ENCODE measurements around the gene CTSO. TPM values are rescaled to one million over a fixed set of nuclear protein-coding genes. Genes with fewer than 3 reads are reported as not detected.

The CTSO gene
- total and polyA plus RNA-seq, 8 donors, result 1.2 to 41.7 (median 5.7) TPM

DNA sequence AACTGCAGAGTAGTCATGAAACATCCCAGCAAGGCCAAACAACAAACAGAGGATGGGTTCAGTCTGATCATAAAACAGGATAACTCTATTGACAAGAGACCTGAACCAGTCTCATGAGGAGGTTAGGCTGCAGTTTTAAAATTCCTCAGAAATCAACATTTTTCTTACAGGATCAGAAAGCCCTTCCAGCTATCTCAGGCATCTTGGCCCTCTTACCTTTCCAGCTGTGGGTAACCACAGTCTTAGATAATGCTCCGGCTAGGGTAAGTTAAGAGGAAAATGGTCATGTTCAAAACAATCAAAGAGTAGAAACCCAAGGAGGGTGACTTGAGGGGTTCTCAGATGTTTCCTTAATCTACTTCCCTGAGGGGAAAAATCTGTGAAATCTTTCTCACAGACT lies 5.1 kb downstream of the CTSO start:
- no peaks in the 10 kb centered on the region for H3K36me3 ChIP-seq
- TF ChIP-seq EP300 (IDR thresholded peaks at IDR 0.05) (no peak), POLR2A (IDR thresholded peaks at IDR 0.05) (no peak), POLR2AphosphoS5 (IDR thresholded peaks at IDR 0.05) (no peak)
- TF ChIP-seq, protein P1, sequence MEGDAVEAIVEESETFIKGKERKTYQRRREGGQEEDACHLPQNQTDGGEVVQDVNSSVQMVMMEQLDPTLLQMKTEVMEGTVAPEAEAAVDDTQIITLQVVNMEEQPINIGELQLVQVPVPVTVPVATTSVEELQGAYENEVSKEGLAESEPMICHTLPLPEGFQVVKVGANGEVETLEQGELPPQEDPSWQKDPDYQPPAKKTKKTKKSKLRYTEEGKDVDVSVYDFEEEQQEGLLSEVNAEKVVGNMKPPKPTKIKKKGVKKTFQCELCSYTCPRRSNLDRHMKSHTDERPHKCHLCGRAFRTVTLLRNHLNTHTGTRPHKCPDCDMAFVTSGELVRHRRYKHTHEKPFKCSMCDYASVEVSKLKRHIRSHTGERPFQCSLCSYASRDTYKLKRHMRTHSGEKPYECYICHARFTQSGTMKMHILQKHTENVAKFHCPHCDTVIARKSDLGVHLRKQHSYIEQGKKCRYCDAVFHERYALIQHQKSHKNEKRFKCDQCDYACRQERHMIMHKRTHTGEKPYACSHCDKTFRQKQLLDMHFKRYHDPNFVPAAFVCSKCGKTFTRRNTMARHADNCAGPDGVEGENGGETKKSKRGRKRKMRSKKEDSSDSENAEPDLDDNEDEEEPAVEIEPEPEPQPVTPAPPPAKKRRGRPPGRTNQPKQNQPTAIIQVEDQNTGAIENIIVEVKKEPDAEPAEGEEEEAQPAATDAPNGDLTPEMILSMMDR (IDR thresholded peaks at IDR 0.05), result no peak
- H3K9me3 ChIP-seq, result no peaks in the 10 kb centered on the region
- H3K4me3 ChIP-seq, result no peak overlapping the region
- intact Hi-C loops (cut with DNase I; ENCODE audit: low total_unique reads), result loop anchor here (5.0 kb wide), 1 partner anchor 136 kb away; no protein-coding TSS in a partner anchor
- 32 to 65% (median 55%) methylated on average over 1 of the region's 1 CpG for WGBS, 5 donors
- no peak for DNase-seq
- H3K4me1 ChIP-seq, result peaks cover 0 to 16% (median 8%) of the 10 kb centered on the region in 4 donors
- H3K27me3 ChIP-seq, result no peaks in the 10 kb centered on the region
- no peak overlapping the region for H3K27ac ChIP-seq

DNA sequence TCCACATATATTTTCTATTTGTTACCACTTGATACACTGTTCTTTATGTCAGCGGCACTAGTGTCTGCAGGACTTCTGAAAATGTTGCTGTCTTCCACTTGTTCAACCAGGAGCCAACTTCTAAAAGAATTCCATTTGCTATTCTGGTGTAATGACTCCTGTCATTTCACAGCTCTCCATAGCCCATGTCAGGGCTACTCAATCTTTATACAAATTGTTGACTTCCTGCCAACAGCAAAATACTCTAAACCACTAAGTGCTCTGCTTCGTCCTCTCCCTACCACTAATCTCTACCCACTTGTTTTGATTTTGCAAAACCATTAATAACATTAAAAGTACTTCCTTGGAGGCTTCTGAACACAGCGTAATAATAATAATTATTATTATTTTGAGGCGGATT lies 7.2 kb downstream of the CTSO start:
- no peak for DNase-seq
- TF ChIP-seq POLR2A (IDR thresholded peaks at IDR 0.05), result no peak
- TF ChIP-seq EP300 (IDR thresholded peaks at IDR 0.05), result no peak
- TF ChIP-seq POLR2AphosphoS5 (IDR thresholded peaks at IDR 0.05), result no peak
- TF ChIP-seq, protein P1 (IDR thresholded peaks at IDR 0.05), result no peak
- intact Hi-C loops (cut with DNase I; ENCODE audit: low total_unique reads), result loop anchor here (5.0 kb wide), 1 partner anchor 134 kb away; no protein-coding TSS in a partner anchor
- 43 to 55% (median 48%) methylated on average over 4 of the region's 4 CpGs for WGBS, 5 donors
- peaks cover 0 to 11% (median 4%) of the 10 kb centered on the region in 4 donors for H3K4me1 ChIP-seq
- H3K27me3 ChIP-seq, result no peaks in the 10 kb centered on the region
- no peaks in the 10 kb centered on the region for H3K9me3 ChIP-seq
- no peak overlapping the region for H3K4me3 ChIP-seq
- peaks cover 0 to 7% (median 7%) of the 10 kb centered on the region in 4 donors for H3K36me3 ChIP-seq
- no peak overlapping the region for H3K27ac ChIP-seq

DNA sequence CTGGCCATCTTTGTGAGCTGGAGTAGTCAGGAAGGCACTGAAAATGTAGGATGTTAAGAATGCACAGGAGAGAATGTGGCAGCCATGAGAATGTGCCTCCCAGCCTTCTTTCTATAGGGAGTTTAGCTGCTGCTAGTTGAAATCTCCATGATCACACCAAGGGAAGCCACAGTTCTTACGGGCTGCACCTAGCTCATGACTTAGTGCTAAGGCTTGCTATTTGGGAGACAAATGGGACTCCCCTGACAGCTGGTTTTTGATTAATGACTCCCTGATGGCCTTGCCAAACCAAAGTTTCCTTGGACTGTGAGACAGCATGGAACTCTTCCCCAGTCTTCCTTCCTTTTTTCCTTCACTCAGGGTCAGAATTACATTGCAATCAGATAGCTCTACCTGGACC lies 9.2 kb downstream of the CTSO start:
- H3K27ac ChIP-seq, result no peak overlapping the region
- intact Hi-C loops (cut with DNase I; ENCODE audit: low total_unique reads), result no loop called here
- DNase-seq, result no peak
- no peak for TF ChIP-seq POLR2A (IDR thresholded peaks at IDR 0.05)
- TF ChIP-seq EP300 (IDR thresholded peaks at IDR 0.05), result no peak
- TF ChIP-seq POLR2AphosphoS5 (IDR thresholded peaks at IDR 0.05), result no peak
- TF ChIP-seq, protein P1 (IDR thresholded peaks at IDR 0.05), result no peak
- 57 to 86% (median 80%) methylated on average over 1 of the region's 1 CpG for WGBS, 5 donors
- peaks cover 0 to 26% (median 24%) of the 10 kb centered on the region in 4 donors for H3K36me3 ChIP-seq
- H3K4me3 ChIP-seq, result no peak overlapping the region
- no peaks in the 10 kb centered on the region for H3K9me3 ChIP-seq
- H3K27me3 ChIP-seq, result no peaks in the 10 kb centered on the region
- peaks cover 0 to 11% (median 4%) of the 10 kb centered on the region in 4 donors for H3K4me1 ChIP-seq

DNA sequence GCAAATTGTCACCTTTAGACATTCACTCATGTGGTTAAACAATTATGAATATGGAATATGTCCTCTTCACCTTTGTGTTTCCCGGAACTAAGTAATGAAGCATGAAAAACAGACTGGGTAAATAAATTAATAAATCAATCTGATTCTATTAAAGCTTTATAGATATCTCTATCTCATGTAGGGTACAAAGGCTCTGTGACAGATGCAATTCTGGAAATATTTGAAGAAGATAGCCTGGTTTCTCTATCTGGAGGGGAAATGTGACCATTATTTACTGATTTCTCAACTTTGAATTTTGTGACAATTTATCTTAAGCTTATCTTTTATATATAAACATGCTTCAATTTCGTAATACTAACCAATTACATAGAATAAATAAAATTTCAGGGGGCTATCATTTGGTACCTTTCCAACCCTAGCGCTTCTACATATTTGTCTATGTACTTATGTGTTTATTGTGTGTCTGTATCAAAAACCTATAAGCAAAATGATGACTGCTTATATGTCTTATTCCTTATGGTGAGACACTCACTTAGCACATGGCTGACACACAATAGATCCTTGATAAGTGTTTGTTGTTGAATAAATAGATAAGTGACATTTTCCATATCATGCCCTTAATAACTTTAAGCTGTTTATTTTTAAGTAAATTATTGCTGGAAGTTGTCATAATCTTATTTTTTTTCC lies 9.9 kb downstream of the CTSO start:
- no peak for DNase-seq
- no peak overlapping the region for H3K4me3 ChIP-seq
- intact Hi-C loops (cut with DNase I; ENCODE audit: low total_unique reads), result no loop called here
- H3K4me1 ChIP-seq, result peaks cover 0 to 11% (median 4%) of the 10 kb centered on the region in 4 donors
- H3K36me3 ChIP-seq, result peaks cover 0 to 34% (median 31%) of the 10 kb centered on the region in 4 donors
- TF ChIP-seq POLR2A (IDR thresholded peaks at IDR 0.05) (no peak), POLR2AphosphoS5 (IDR thresholded peaks at IDR 0.05) (no peak), EP300 (IDR thresholded peaks at IDR 0.05) (no peak)
- no peaks in the 10 kb centered on the region for H3K9me3 ChIP-seq
- no peaks in the 10 kb centered on the region for H3K27me3 ChIP-seq
- no peak overlapping the region for H3K27ac ChIP-seq
- 28 to 58% (median 43%) methylated on average over 3 of the region's 3 CpGs for WGBS, 5 donors

DNA sequence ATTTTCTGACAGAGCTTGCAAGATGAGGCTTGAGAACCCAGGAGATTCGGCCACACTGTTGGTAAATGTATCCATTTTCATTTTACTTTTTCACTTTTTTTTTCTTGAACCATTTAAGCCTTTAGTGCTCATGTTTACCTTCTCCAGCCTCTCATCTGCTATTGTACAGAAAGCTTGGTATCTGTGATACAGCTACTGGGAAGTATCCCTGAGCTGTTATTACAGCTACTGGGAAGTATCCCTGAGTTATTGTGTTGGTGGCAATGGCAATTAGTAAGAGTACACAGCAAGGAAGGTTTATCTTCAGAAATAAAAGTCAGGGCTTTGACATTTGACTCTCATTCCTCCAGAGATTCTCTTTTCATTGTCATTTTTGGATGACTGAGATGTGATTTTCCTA lies 11.8 kb downstream of the CTSO start:
- no peaks in the 10 kb centered on the region for H3K27me3 ChIP-seq
- TF ChIP-seq, protein P1 (IDR thresholded peaks at IDR 0.05), result no peak
- no peak for TF ChIP-seq POLR2A (IDR thresholded peaks at IDR 0.05)
- TF ChIP-seq EP300 (IDR thresholded peaks at IDR 0.05), result no peak
- TF ChIP-seq POLR2AphosphoS5 (IDR thresholded peaks at IDR 0.05), result no peak
- no peak for DNase-seq
- no peak overlapping the region for H3K4me3 ChIP-seq
- 75 to 90% (median 88%) methylated on average over 1 of the region's 1 CpG for WGBS, 5 donors
- H3K4me1 ChIP-seq, result peaks cover 0 to 11% (median 4%) of the 10 kb centered on the region in 4 donors
- peaks cover 0 to 48% (median 44%) of the 10 kb centered on the region in 4 donors for H3K36me3 ChIP-seq
- H3K27ac ChIP-seq, result no peak overlapping the region
- intact Hi-C loops (cut with DNase I; ENCODE audit: low total_unique reads), result no loop called here
- no peaks in the 10 kb centered on the region for H3K9me3 ChIP-seq

Measured in stomach (tissue), 9 donors.